Measurements from ENCODE around the gene CEP78.

CEP78 gene

DNA sequence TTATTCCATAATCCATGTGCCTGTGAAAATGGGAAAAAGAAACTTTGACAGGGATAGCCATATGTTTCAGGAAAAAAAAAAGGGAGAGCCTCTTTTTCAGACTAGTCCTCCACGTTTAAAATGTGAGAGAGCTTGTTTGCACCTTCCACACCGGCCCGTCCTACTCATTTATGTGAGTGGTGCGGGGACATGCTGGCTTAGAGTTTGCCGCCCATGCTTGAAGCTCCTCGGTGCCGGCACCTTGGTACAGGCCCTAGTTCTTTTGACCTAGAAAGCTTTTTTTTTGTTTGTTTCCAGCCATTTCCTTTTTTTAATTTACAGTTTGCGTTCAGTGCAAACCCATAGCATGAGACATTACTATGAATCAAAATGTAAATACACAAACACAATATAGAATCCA, 88.8 kb downstream of the CEP78 start:
- DNase-seq (ENCODE audit: low spot score) = no peak
- no peak for TF ChIP-seq CTCF (IDR thresholded peaks at IDR 0.05)
- no peak overlapping the region for H3K4me3 ChIP-seq
- no peak overlapping the region for H3K27ac ChIP-seq

DNA sequence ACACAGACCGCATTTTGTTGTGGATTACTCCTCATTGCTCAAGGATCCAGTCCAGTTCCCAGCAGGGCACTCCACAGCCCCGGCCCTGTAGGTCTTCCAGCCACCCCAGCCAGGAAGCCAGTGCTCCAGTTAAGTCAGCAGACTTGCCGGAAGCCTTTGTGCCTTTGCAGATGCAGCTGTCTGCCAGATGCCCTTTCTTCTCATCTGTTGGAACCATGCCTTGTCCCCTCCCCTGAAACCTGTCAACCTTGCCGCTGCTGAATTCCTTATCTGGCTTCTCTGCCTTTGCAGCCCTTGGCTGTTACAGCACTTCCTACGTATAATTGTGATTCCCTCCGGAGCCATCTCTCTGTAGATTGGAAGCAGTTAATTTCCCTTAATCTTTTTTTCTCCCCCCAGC, 89.5 kb downstream of the CEP78 start:
- DNase-seq (ENCODE audit: low spot score) = no peak
- H3K4me3 ChIP-seq = no peak overlapping the region
- TF ChIP-seq CTCF (IDR thresholded peaks at IDR 0.05) = no peak
- no peak overlapping the region for H3K27ac ChIP-seq

DNA sequence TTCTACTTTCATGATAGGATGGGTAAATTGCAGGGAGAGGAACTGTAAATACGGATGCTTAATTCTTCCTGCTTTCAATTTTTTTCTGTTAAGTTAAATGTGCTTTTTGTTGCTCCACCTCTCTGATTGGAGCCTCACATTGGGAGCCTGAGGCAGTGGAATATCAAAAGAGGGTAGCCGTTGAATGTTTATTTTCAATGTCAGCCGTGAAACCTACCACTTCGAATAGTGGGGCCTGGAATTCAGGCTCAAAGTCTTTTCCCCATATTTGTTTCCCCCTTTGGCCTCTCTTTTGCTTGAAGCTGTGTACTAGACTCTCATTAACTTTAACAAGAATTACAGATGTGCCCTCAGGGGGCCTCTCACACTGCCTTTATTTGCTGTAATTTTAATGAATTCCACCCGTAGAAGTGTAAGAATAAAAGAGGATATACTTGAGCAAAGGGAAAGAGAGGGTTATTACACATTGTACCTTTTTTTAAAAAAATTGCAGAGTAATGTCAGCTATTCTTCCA, 90.0 kb downstream of the CEP78 start:
- Histone ChIP-seq H3K4me3 (no peak overlapping the region), H3K27ac (no peak overlapping the region)
- no peak for DNase-seq (ENCODE audit: low spot score)
- no peak for TF ChIP-seq CTCF (IDR thresholded peaks at IDR 0.05)

DNA sequence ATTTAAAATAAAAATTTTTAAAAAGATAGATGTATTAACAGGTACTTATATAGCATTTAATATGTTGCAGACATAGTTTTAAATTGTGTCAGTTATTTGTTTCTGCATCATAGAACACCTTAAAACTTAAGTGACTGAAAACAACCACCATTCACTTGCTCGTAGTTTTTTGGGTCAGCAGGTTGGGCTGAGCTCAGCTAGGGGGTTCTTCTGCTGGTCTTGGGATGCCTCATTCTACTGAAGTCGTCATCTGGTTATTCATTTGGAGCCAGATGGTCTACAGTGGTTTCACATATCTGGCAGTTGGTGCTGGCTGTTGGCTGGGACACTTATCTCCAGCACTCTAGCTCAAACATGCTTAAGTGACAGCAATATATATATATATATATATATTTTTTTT, 90.7 kb downstream of the CEP78 start:
- no peak for DNase-seq (ENCODE audit: low spot score)
- H3K4me3 ChIP-seq = no peak overlapping the region
- H3K27ac ChIP-seq = no peak overlapping the region
- no peak for TF ChIP-seq CTCF (IDR thresholded peaks at IDR 0.05)
